SU-DHL-6 (cell line): Measurements from ENCODE around the gene SF3B4.

ENCODE experiments used
- H2AFZ ChIP-seq: fragments of 200-600 bp; sonication (generic); 2 replicates; pipeline ENCODE4 v1.6.1; 2014; ENCODE audit warnings: low read depth, mild to moderate bottlenecking, moderate library complexity, mixed read lengths, antibody characterized with exemption, low read length; ENCODE audit not compliant: severe bottlenecking
- H3F3A ChIP-seq: fragments of 200-600 bp; shearing (Covaris generic); 2 replicates; pipeline ENCODE4 v1.6.0; 2016; ENCODE audit warnings: antibody characterized with exemption, mild to moderate bottlenecking; ENCODE audit not compliant: insufficient read depth
- H3K27ac ChIP-seq: fragments of 200-600 bp; sonication (generic); 2 replicates; pipeline ENCODE4 v1.5.1; 2016; ENCODE audit warnings: low read depth, mild to moderate bottlenecking, low read length, moderate library complexity, mixed read lengths
- H3K27me3 ChIP-seq: fragments of 200-600 bp; sonication (generic), shearing (Covaris generic); 2 replicates; pipeline ENCODE4 v1.6.0; 2014; ENCODE audit warnings: mild to moderate bottlenecking, low read length
- H3K36me3 ChIP-seq: fragments of 200-600 bp; sonication (generic); 2 replicates; pipeline ENCODE4 v1.6.1; 2014; ENCODE audit warnings: mild to moderate bottlenecking, low read length, mixed read lengths
- H3K4me2 ChIP-seq: fragments of 300-600, 200-600 bp; shearing (Covaris generic), sonication (generic); 2 replicates; pipeline ENCODE4 v1.6.0; 2014; ENCODE audit warnings: low read length, low read depth, mild to moderate bottlenecking; ENCODE audit not compliant: poor library complexity, severe bottlenecking
- H3K4me3 ChIP-seq: fragments of 200-600 bp; sonication (generic); 2 replicates; pipeline ENCODE4 v1.5.1; 2014; ENCODE audit warnings: antibody characterized with exemption, low read length, mild to moderate bottlenecking, mixed read lengths; ENCODE audit not compliant: insufficient read depth, poor library complexity, severe bottlenecking
- H3K79me2 ChIP-seq: fragments of 200-600 bp; sonication (generic); 2 replicates; pipeline ENCODE4 v1.6.1; 2014; ENCODE audit warnings: mild to moderate bottlenecking, low read length, moderate library complexity; ENCODE audit not compliant: insufficient read depth
- H3K9ac ChIP-seq: fragments of 200-600 bp; sonication (generic); 2 replicates; pipeline ENCODE4 v1.7.0; 2014; ENCODE audit warnings: mild to moderate bottlenecking, low read length
- H3K9me2 ChIP-seq: fragments of 200-600 bp; sonication (generic); replicated peaks from 2 replicates; pipeline ENCODE4 v1.6.1; 2014; ENCODE audit warnings: low read length; ENCODE audit not compliant: insufficient read depth
- H3K9me3 ChIP-seq: fragments of 200-600 bp; sonication (generic); 2 replicates; pipeline ENCODE4 v1.6.1; 2014; ENCODE audit warnings: low read length, mixed read lengths; ENCODE audit not compliant: insufficient read depth
- H4K20me1 ChIP-seq: fragments of 200-600 bp; sonication (generic); 2 replicates; pipeline ENCODE4 v1.6.1; 2014; ENCODE audit warnings: low read depth, mild to moderate bottlenecking, antibody characterized with exemption, low read length, moderate library complexity, mixed read lengths
- EZH2phosphoT487 ChIP-seq: fragments of 200-600 bp; sonication (generic), shearing (Covaris generic); conservative IDR thresholded peaks from 2 replicates; pipeline ENCODE4 v1.6.1; 2018; ENCODE audit warnings: mild to moderate bottlenecking, antibody characterized with exemption, low read length, moderate library complexity, mixed read lengths
- TF ChIP-seq, protein P1 (sequence below): fragments of 200-600 bp; sonication (generic); IDR thresholded peaks from one replicate; pipeline ENCODE4 v1.5.1; 2017; ENCODE audit warnings: antibody characterized with exemption, mild to moderate bottlenecking, low read length, moderate library complexity; ENCODE audit not compliant: insufficient read depth, poor library complexity, severe bottlenecking

The SF3B4 gene, protein sequence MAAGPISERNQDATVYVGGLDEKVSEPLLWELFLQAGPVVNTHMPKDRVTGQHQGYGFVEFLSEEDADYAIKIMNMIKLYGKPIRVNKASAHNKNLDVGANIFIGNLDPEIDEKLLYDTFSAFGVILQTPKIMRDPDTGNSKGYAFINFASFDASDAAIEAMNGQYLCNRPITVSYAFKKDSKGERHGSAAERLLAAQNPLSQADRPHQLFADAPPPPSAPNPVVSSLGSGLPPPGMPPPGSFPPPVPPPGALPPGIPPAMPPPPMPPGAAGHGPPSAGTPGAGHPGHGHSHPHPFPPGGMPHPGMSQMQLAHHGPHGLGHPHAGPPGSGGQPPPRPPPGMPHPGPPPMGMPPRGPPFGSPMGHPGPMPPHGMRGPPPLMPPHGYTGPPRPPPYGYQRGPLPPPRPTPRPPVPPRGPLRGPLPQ

DNA sequence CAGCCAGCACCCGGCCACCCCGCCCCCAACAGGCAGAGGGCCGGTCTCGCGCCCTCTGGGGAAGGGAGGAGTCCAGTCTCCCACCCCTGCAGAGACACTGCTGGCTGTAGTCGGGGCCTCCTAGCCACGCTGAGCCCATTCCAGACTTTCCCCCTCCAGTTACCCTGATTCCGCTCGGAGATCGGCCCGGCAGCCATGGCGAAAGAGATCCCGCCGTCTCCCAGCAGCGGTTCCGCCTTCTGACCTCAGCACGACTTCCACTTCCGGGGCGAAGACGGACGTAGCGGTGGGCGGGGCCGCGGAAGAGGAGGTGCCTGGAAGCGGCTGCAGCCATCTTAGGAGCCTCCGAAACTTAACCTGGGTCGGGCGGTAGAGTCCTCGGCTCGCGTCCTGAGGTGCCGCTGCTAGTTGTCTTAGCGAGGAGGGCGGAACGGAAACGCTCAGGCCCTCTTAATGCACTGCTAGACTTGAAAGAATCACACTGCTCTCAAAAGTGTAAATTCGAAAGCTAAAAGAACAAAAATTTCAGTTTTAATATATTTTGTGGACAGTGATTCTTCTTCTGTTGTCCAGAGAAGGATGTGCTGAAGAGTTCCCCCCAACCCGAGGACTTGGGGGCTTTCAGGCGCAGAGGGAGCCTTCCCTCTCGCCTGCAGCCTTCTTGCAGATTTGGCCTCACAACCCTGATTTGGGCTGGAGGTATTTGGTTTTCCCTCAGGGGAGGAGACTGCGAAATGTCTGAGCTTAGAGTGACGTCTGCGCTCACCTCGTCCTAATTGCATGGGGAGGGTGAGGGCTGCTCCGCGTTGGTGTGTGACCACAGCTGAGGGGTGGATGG is at the start of gene SF3B4:
Gene SF3B4 (minus strand): TSS at position 241 of the 838 bp plus-strand sequence. CDS start 44 bp downstream, at position 197.
- H3F3A ChIP-seq, result peaks cover 5% of the 10 kb centered on the region; the same call in 1 of the 2 replicates
- peaks cover 16% of the 10 kb centered on the region for H3K36me3 ChIP-seq
- H3K9me2 ChIP-seq, result no peaks in the 10 kb centered on the region
- H3K27ac ChIP-seq, result peak within 1 kb of the TSS; percentile 74
- H3K9ac ChIP-seq, result peak within 1 kb of the TSS; percentile 71
- H3K27me3 ChIP-seq, result no peaks in the 10 kb centered on the region
- H3K4me3 ChIP-seq, result peak within 1 kb of the TSS; percentile 93
- TF ChIP-seq EZH2phosphoT487, result no peak
- TF ChIP-seq, protein P1, sequence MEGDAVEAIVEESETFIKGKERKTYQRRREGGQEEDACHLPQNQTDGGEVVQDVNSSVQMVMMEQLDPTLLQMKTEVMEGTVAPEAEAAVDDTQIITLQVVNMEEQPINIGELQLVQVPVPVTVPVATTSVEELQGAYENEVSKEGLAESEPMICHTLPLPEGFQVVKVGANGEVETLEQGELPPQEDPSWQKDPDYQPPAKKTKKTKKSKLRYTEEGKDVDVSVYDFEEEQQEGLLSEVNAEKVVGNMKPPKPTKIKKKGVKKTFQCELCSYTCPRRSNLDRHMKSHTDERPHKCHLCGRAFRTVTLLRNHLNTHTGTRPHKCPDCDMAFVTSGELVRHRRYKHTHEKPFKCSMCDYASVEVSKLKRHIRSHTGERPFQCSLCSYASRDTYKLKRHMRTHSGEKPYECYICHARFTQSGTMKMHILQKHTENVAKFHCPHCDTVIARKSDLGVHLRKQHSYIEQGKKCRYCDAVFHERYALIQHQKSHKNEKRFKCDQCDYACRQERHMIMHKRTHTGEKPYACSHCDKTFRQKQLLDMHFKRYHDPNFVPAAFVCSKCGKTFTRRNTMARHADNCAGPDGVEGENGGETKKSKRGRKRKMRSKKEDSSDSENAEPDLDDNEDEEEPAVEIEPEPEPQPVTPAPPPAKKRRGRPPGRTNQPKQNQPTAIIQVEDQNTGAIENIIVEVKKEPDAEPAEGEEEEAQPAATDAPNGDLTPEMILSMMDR, result no peak
- peaks cover 16% of the 10 kb centered on the region for H3K79me2 ChIP-seq
- no peaks in the 10 kb centered on the region for H3K9me3 ChIP-seq
- H4K20me1 ChIP-seq, result no peaks in the 10 kb centered on the region
- H3K4me2 ChIP-seq, result peak within 1 kb of the TSS; percentile 90
- peak within 1 kb of the TSS; percentile 34 for H2AFZ ChIP-seq

DNA sequence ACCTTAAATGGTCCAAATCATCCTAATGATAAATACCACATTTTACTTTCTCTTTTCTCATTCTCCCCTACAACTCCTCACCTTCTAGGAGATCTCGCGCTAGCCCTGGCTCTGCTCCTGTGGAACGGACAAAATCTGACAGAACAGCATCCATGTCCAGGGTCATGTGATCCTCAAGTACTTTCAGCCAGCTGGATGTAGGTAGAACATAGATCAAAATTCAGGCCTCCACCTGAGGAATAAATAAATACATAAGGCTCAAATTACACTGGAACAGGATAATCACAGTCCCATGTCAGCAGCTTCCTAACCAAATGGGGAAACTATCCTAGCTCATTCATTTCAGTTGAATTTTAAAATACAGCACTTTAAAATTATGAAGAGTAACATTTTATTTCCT is 49.7 kb upstream of the SF3B4 start:
- Histone ChIP-seq H3K4me3 (no peak overlapping the region), H3K4me2 (no peak overlapping the region), H4K20me1 (no peaks in the 10 kb centered on the region), H2AFZ (no peak overlapping the region), H3F3A (no peaks in the 10 kb centered on the region), H3K79me2 (no peaks in the 10 kb centered on the region), H3K9ac (no peak overlapping the region), H3K36me3 (no peaks in the 10 kb centered on the region), H3K27ac (no peak overlapping the region), H3K9me2 (no peaks in the 10 kb centered on the region), H3K27me3 (no peaks in the 10 kb centered on the region), H3K9me3 (no peaks in the 10 kb centered on the region)
- TF ChIP-seq, protein P1, result no peak
- no peak for TF ChIP-seq EZH2phosphoT487

DNA sequence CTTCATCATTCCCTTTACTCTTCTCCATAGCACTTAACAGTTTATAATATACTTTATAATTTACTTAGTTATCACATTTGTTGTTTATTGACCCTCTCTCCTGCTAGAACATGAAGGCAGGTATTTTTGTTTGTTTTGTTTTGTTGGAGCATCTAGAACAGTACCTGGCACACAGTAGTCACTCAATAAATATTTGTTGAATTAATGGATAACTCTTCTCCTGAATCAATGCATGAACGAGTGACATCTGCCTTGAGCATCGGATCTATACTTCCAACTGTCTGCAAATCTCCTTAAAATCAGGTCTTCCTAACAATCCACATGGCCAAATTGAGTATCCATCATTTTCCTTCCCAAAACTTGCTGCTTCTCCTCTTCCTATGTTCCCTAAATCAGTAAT is 44.9 kb upstream of the SF3B4 start:
- H3K4me2 ChIP-seq, result no peak overlapping the region
- no peaks in the 10 kb centered on the region for H3K9me2 ChIP-seq
- H3K36me3 ChIP-seq, result no peaks in the 10 kb centered on the region
- no peak overlapping the region for H3K9ac ChIP-seq
- TF ChIP-seq EZH2phosphoT487, result no peak
- TF ChIP-seq, protein P1, result no peak
- H3K9me3 ChIP-seq, result no peaks in the 10 kb centered on the region
- H3K79me2 ChIP-seq, result no peaks in the 10 kb centered on the region
- no peaks in the 10 kb centered on the region for H4K20me1 ChIP-seq
- no peak overlapping the region for H2AFZ ChIP-seq
- H3F3A ChIP-seq, result no peaks in the 10 kb centered on the region
- no peak overlapping the region for H3K4me3 ChIP-seq
- H3K27me3 ChIP-seq, result no peaks in the 10 kb centered on the region
- no peak overlapping the region for H3K27ac ChIP-seq
